Measurements from ENCODE around the gene TBPL2.
"Not testable (repeated sequence)": the region's sequence is repeated elsewhere in the genome, so short reads cannot be mapped to it uniquely, and the experiment has no call there.

TBPL2 gene

GRCh38 chr14:55399852-55400251 lies 40.6 kb downstream of the TBPL2 start:
- no peak for DNase-seq

- no peak for DNase-seq
Measured at GRCh38 chr14:55399183-55399582, 41.2 kb downstream of the TBPL2 start.

- no peak for DNase-seq
Measured at GRCh38 chr14:55398679-55399078, 41.7 kb downstream of the TBPL2 start.

- no peak for DNase-seq
Measured at GRCh38 chr14:55389330-55389729, 51.1 kb downstream of the TBPL2 start.

GRCh38 chr14:55388160-55388559 lies 52.3 kb downstream of the TBPL2 start:
- DNase-seq = no peak

GRCh38 chr14:55387121-55387520 lies 53.3 kb downstream of the TBPL2 start:
- DNase-seq = no peak

GRCh38 chr14:55386037-55386808 lies 54.2 kb downstream of the TBPL2 start:
- no peak for DNase-seq

GRCh38 chr14:55384536-55384935 lies 55.9 kb downstream of the TBPL2 start:
- DNase-seq = no peak

GRCh38 chr14:55383541-55384140 lies 56.8 kb downstream of the TBPL2 start:
- DNase-seq = no peak

GRCh38 chr14:55383056-55383466 lies 57.4 kb downstream of the TBPL2 start:
- not testable (repeated sequence) for DNase-seq

- DNase-seq = no peak
Measured at GRCh38 chr14:55382483-55382882, 57.9 kb downstream of the TBPL2 start.

GRCh38 chr14:55381561-55381960 lies 58.9 kb downstream of the TBPL2 start:
- DNase-seq = no peak

GRCh38 chr14:55381040-55381439 lies 59.4 kb downstream of the TBPL2 start:
- DNase-seq = no peak

GRCh38 chr14:55377236-55377635 lies 63.2 kb downstream of the TBPL2 start:
- DNase-seq = no peak

GRCh38 chr14:55374771-55375170 lies 65.6 kb downstream of the TBPL2 start:
- no peak for DNase-seq

GRCh38 chr14:55373784-55374705 lies 66.4 kb downstream of the TBPL2 start:
- no peak for DNase-seq

GRCh38 chr14:55372825-55373224 lies 67.6 kb downstream of the TBPL2 start:
- DNase-seq = no peak

- no peak for DNase-seq
Measured at GRCh38 chr14:55372423-55372822, 68.0 kb downstream of the TBPL2 start.

GRCh38 chr14:55370883-55371455 lies 69.4 kb downstream of the TBPL2 start:
- DNase-seq = no peak

- no peak for DNase-seq
Measured at GRCh38 chr14:55366271-55366670, 74.1 kb downstream of the TBPL2 start.

All from right forelimb (tissue), 1 donor.